ENCODE results near the gene FAM217B.

The FAM217B gene

DNA sequence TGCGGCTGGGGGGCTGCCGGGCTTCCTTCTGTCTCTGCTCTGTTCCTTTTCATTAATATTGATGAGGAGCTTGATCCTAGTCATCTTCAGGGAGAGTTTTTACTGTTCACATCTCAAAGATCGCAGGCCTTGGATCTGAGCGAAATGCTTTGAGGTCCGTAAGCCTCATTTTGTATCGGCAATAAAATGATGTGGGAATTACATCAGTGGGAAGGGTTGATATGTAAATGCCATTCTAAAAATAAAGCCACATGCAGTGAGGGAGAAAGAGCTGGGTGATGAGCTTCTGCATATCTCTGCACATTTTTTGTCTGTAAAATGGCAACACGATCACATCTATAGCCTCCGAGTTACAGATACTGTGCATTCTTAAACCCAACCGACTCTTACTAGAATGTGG lies 42.9 kb downstream of the FAM217B start:
- no peak for DNase-seq

DNA sequence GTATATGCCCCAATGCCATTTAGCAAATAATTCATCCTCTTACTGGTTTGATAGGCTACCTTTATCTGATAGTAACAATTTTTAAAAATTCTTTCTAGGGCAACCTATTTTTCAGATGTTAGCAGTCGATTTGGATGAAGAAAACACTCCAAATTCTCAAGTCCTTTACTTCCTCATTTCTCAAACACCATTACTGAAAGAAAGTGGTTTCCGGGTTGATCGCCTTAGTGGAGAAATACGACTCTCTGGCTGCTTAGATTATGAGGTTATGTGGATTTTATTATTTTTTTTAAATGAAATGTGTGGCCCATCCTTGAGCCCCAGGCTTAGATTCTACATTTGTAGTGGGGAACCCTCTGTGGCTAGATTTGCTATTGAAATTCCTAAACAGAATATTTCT lies 44.4 kb downstream of the FAM217B start:
- DNase-seq, result no peak

DNA sequence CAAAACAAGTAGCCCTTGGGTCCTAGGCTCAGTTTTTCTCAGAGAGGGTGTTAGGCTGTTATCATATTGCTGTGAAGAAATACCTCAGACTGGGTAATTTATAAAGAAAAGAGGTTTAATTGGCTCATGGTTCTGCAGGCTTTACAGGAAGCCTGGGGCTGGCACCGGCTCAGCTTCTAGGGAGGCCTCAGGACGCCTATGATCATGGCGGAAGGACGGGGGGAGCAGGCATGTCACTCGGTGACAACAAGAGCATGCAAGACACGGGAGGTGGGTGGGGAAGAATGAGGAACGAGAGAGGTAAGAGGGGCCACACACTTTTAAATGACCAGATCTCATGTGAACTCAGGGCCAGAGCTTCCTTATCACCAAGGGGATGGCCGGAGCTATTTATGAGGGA lies 45.0 kb downstream of the FAM217B start:
- no peak for DNase-seq

DNA sequence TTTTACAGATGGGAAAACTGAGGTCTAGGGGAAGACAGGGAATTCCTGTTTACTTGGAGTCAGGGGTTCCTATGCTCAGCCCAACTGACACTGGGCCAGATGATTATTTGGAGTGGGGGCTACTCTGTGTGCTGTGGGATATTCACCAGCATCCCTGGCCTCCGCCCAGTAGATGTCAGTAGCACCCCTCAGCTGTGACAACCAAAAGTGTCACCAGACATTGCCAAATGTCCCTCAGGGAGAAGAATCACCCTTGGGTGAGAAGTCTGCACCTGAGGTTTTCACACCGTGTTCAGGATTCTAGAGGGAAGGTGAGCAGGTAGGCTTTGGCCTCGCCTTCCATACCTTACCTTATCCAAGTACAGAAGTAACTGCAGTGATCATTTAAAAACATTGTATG lies 45.7 kb downstream of the FAM217B start:
- peak; percentile 22 to 41 for DNase-seq

DNA sequence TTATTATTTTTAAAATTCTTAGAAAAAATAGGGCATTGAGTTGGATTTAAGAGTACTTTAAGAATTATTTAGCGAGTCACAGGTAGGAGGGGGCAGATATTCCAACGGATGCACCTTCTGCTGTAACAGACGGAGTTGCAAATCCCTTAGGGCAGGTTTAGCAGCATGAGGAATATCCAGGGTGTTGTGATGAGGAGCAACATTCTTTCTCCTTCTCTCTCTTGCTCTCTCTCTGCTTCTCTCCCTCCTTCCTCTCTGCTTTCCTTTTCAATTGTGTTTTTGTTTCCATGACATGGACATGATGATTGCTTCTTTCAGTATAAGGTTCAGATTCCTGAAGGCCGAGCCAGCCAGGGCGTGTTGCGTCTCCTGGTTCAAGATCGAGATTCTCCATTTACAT lies 46.9 kb downstream of the FAM217B start:
- DNase-seq, result no peak

DNA sequence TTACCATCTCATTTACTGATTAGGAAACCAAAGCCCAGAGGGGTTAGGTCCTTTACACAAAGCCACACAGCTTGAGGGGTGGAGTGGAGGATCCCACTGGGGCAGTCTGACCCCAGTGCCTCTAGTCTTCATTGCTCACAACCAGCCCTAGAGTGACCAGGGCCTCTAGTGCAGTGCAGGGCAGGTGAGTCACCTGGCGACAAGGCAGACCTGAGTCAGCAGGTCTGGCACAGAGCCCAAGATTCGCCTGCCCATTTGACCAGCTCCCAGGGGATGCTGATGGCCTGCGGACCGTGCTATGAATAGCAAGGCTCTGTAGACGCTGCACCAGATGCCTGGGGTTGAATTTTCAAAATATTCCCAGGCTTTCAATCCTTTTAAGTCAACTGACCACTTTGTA lies 48.0 kb downstream of the FAM217B start:
- DNase-seq, result no peak

DNA sequence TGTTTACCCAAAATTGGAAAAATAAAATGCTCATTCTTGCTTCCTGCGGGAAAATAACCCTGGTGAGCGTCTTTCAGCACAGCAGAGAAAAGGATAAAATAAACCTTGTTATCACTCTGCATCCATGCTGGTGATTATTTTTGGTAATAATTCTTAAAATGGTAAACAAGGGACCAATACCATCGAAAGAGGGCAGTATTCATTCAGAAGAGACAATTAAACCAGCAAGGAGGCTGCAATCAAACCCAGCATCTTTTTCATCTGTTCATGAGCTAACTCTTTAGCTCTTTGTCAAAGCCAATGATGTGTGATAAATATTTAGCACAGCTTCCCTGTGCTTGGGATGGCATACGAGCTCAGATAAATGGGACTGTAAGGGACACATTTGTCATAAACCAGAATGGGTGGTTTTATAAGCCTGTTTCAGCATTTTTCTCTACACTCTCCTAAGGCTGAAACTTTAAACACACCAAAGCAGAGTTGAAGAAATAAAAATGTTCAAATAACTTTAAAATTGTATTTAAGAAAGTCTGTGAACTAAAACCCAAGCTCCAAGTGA lies 52.4 kb downstream of the FAM217B start:
- DNase-seq, result no peak

DNA sequence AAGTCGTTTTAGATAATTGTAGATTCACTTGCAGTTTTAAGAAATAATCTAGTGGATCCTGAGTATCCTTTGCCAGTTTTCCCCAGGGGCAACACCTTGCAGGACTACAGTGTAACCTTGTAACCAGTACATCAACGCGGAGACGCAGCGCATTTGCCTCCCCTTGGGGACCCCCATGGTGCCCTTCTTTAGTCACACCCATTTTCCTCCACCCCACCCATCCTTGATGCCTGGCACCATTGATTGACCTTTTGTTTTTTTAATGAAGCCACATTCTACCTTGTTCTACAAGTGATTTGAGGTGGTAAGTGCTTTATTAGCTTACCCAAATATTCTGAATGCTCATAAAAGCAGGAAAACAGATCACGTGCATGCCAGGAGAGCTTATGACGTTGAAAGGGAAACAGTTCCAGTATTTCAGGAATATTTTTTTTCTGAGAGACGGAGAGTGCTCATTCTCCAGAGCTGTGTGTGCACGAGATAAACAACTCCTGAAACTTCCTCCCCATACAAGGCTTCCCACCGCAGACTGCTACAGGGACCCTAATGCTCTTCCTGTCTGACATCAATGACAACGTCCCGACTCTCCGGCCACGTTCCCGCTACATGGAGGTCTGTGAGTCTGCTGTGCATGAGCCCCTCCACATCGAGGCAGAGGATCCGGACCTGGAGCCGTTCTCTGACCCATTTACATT lies 53.7 kb downstream of the FAM217B start:
- no peak for DNase-seq

- peak; percentile 53 to 66 for DNase-seq
Observed at GRCh38 chr20:59994697-59995122, 54.5 kb downstream of the FAM217B start.

DNA sequence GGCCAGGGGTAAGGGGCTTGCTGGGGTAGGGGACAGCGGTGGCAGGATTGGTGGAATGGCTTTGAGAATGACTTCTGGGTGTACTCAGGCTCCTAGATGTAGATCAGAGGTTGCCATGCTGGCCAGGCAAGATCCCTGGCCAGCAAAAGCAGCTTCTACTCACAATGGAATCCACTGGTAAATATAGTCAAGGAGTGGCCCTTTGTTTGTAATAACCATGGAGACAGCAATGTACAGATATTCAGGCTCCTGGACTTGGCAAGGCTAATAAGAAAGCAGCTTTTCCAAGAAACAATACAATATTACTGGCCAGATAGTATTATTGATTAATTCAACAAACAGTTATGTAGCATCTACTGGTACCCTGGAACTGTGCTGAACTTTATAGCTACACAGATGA lies 55.9 kb downstream of the FAM217B start:
- DNase-seq, result no peak

- DNase-seq, result no peak
Observed at GRCh38 chr20:59997896-59998295, 57.7 kb downstream of the FAM217B start.

Measured in SHP77 (cell line).